Iris pigment epithelial cell (primary cell): ENCODE results near the gene CYP17A1.
"Not testable (repeated sequence)": the region's sequence is repeated elsewhere in the genome, so short reads cannot be mapped to it uniquely, and the experiment has no call there.

Experiments used
- DNase-seq: peaks from one replicate; pipeline ENCODE4 v3.0.0-alpha.2; 2011; ENCODE audit warnings: low read depth

The CYP17A1 gene

GRCh38 chr10:102835007-102835482 is 2.2 kb downstream of the CYP17A1 start:
- peak; percentile 67 for DNase-seq

GRCh38 chr10:102834143-102834542 is 3.1 kb downstream of the CYP17A1 start:
- no peak for DNase-seq

- no peak for DNase-seq
These were observed 4.2 kb downstream of the CYP17A1 start for GRCh38 chr10:102832987-102833386.

- no peak for DNase-seq
These were observed 5.0 kb downstream of the CYP17A1 start for GRCh38 chr10:102832248-102832647.

- DNase-seq: no peak
These were observed 5.7 kb downstream of the CYP17A1 start for GRCh38 chr10:102831322-102832071.

GRCh38 chr10:102827597-102827975 is 9.6 kb downstream of the CYP17A1 start:
- no peak for DNase-seq

- DNase-seq: no peak
These were observed 10.9 kb downstream of the CYP17A1 start for GRCh38 chr10:102826148-102826796.

GRCh38 chr10:102824664-102825063 is 12.5 kb downstream of the CYP17A1 start:
- DNase-seq: no peak

GRCh38 chr10:102822222-102822621 is 15.0 kb downstream of the CYP17A1 start:
- no peak for DNase-seq

- DNase-seq: not testable (repeated sequence)
These were observed 17.2 kb downstream of the CYP17A1 start for GRCh38 chr10:102820008-102820407.

GRCh38 chr10:102819054-102819453 is 18.2 kb downstream of the CYP17A1 start:
- no peak for DNase-seq

- no peak for DNase-seq
These were observed 20.0 kb downstream of the CYP17A1 start for GRCh38 chr10:102817175-102817574.

GRCh38 chr10:102815790-102816549 is 21.2 kb downstream of the CYP17A1 start:
- DNase-seq: peak; percentile 95

GRCh38 chr10:102814873-102815661 is 22.1 kb downstream of the CYP17A1 start:
- DNase-seq: peak; percentile 67

GRCh38 chr10:102814453-102814871 is 22.8 kb downstream of the CYP17A1 start:
- DNase-seq: peak; percentile 63

- DNase-seq: peak; percentile 21
These were observed 23.3 kb downstream of the CYP17A1 start for GRCh38 chr10:102813734-102814452.

- DNase-seq: no peak
These were observed 24.1 kb downstream of the CYP17A1 start for GRCh38 chr10:102813017-102813541.

- no peak for DNase-seq
These were observed 24.9 kb downstream of the CYP17A1 start for GRCh38 chr10:102812231-102812876.

- no peak for DNase-seq
These were observed 25.9 kb downstream of the CYP17A1 start for GRCh38 chr10:102811346-102811745.

GRCh38 chr10:102808380-102808779 is 28.8 kb downstream of the CYP17A1 start:
- no peak for DNase-seq
